Measurements from ENCODE around the gene MPHOSPH8. TPM values are rescaled to one million over a fixed set of nuclear protein-coding genes. Genes with fewer than 3 reads are reported as not detected.
"Not testable (repeated sequence)": the region's sequence is repeated elsewhere in the genome, so short reads cannot be mapped to it uniquely, and the experiment has no call there.

MPHOSPH8 gene
- total RNA-seq, 1 donor from 2014 or later = 11.5 TPM

DNA sequence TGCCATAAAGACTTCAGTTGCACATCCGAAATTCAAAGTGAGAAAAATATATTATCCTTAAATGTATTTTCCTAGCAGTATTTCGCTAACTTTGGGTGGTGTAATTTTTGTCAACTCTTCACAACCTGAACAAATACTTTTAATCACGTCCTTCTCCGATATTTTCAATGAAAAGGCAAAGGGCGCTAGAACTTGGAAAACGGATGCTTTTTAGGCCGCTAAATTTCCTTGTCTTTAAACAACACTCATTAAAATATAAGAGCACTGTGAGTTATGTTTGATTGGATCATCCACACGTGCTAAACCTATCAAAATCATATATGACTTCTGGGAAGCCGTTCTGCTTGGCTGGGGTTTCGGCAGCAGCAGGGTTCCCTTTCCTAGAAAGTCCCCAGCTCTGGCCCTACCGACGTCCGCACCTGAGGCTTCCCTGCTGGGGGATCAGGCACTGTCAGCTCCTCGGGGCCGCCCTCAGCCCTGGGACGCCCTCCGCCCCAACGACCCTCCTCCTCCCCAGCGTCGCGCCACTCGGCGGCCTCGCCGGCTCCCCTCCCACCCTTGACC lies 462 bp upstream of the MPHOSPH8 start:
- no peak for DNase-seq (ENCODE audit: low read depth in 2 of 2)

DNA sequence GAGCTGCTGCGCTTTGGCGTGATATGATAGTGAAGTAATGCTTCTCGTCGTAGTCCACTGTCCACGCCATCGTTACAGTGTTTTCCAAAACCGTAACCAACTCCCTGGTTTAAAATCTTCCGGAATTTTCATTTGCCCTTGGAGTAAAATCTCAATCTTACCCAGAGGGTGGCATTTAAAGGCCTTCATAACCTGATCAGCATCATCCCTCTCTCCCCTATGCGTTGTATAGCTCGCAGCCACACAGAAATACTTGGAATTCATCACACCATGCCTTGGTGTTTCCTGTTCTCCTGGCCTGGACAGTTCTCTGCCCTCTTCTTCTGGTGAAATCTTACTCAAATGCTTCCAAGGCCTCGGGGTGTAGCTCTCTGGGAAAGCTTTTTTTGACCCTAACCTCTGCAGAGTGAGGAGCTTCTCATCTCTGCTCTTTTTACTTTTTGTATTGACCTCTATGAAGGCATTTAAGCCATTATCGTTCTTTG lies 839 bp downstream of the MPHOSPH8 start:
- peak in 1 of 2 donors; percentile 36 for DNase-seq (ENCODE audit: low read depth in 2 of 2)

DNA sequence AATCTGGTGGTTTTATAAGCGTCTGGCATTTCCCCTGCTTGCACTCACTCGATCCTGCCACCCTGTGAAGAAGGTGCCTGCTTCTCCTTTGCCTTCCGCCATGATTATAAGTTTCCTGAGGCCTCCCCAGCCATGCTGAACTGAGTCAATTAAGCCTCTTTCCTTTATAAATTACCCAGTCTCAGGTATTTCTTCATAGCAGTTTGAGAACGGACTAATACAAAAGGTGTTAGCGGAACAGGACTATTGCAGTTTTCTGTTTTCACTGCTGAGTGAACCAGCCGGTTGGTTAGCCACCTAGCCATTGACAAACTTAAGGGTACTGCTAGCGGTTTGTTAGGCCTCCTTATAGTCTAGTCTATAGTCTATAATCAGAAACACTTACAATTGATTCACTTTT lies 2.5 kb downstream of the MPHOSPH8 start:
- not testable (repeated sequence) for DNase-seq (ENCODE audit: low read depth in 2 of 2)

DNA sequence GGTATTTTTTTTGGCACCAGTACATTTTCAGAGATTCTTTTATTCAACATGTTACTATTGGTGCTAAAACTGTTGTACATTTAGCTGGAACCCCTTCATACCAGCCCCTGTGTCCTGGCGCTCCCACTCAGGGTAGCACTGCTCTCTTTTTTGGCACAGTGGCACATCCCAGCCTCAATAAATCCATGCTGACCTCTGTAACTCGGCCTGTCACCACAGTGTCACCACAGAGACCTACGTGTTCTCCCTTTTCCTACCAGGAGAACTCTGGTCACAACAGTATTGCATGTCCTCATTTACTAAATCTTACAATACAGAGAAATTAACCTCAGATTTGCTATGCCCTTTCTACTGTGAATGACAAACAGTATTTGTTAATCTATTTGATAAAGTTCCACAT lies 10.2 kb downstream of the MPHOSPH8 start:
- no peak for DNase-seq (ENCODE audit: low read depth in 2 of 2)

DNA sequence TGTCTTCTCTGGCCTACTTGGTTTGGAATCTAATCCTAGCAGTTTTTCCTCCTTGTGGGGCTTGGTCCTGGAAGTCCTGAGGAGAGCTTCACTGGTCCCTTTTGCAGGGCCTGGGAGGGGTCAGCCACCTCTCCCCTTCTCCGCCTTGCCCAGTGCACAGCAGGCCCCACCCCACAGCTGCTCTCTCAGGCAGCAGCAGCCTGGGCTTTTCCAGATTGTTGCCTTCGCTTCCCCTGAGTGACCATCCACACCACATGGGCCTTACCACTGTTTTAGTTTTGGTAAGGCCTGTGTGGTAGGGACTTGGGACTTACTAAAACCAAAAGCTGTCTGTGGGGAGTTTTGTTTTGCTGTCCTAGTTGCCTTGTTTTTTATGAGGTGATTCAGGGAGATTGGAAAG lies 11.5 kb downstream of the MPHOSPH8 start:
- DNase-seq (ENCODE audit: low read depth in 2 of 2) = no peak

DNA sequence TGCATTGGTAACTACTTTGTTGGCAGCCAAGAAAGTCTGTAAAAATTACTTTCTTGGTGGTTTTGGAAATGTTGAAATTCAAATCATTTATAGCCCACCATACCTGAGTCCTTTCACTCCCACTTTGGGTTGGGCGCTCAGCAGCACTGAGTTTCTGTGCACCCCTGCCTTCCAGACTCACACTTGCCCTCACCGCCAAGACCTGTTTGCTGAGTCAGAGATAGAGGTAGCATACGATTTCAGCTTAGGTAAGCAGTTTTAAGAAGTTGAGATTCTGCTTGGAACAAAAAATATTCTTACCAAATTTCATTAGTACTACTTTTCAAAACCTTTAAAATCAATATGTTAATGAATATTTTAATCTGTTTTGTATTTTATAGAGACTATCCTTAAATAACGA lies 12.6 kb downstream of the MPHOSPH8 start:
- no peak for DNase-seq (ENCODE audit: low read depth in 2 of 2)

DNA sequence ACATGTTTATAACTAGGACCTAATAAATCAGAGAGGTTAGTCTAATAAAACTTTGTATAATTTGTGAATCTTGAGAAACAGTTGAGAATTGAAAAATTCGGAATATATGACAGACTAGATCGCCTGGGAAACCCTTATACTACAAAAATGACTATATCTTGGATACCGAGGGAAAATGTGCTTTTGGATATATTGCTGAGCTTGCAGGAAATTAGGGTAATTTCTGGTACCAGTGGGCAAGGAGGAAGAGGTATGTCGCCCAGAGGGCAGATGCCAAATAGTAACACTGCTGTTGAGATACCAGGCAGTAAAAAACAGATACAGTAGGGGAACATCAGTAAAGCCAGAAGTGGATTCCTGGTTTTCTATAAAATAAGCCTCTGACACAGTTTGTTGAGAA lies 17.3 kb downstream of the MPHOSPH8 start:
- DNase-seq (ENCODE audit: low read depth in 2 of 2) = no peak

DNA sequence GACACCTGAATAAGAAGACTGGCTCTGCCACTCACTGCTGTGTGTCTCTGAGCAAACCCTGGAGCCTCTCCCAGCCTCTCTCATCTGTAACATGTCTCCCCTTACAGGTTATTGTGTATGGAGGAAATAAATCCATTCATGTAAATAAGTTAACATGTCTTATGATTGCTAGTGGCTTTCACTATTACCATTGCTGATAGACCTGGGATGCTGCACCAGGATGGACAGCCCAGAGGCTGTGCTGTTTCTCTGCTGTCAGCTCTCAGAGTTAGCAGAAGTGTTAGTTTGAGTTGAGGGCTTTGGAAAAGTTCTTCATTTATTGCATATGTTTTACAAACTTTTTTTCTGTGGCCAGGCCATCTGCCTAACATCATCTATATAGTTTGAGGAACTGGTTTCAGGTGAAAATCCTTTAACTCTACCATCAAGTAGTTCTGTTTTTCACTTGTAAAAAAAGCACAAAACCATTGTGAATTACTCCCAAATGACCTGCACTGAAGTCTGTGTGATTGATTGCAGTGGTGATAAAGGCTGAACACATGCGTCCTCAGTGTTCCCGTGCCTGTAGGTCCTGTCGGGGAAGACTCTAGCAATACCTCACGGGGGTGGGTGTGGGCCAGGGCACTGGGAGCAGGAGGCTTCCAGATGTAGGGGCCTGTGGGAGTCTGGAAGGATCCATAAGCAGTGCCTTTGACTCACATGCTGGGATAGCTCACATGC lies 24.6 kb downstream of the MPHOSPH8 start:
- no peak for DNase-seq (ENCODE audit: low read depth in 2 of 2)

DNA sequence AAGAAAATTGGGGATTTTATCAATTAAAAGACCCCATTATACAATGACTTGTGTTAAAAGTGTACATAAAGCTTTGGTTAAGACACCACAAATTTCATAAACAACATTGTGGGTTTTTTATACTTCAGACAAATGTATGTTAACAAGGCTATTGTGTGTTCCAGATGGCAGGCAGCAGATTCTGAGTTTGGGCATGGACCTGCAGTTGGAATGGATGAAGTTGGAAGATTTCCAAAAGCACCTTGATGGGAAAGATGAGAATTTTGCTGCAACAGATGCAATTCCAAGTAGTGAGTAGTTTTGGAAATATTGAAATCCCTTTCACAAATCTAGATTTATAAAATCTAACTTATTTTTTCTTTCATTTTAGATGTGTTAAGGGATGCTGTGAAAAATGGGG lies 25.4 kb downstream of the MPHOSPH8 start:
- DNase-seq (ENCODE audit: low read depth in 2 of 2) = no peak

DNA sequence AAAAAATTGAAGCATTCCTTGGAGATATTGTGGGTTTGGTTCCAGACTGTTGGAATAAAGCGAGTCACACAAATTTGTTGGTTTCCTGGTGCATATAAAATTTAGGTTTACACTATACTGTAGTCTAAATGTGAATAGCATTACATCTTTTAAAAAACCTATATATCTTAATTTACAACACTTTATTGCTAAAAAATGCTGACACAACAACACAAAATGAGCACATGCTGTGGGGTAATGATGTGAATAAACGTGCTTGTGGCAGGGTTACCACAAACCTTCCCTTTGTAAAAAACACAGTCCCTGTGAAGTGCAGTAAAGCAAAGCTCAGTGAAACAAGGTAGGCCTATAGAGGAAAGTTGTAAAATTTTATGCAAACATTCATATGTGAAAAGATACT lies 27.7 kb downstream of the MPHOSPH8 start:
- DNase-seq (ENCODE audit: low read depth in 2 of 2) = no peak

DNA sequence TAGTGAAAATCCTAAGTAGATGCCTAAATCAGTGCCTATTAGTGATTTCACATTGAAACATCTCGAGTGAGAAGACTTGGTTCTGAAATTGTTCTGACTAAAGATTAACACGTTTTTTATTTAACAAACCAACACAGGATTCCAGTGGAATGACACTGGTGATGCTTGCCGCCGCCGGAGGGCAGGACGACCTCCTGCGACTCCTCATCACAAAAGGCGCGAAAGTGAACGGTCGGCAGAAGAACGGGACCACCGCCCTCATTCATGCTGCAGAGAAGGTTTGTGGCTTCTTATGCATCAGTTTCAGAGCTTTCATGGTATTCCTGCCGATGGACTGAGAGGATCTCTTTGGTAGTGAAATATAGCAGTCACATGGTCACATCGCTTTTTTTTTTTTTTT lies 28.1 kb downstream of the MPHOSPH8 start:
- no peak for DNase-seq (ENCODE audit: low read depth in 2 of 2)

DNA sequence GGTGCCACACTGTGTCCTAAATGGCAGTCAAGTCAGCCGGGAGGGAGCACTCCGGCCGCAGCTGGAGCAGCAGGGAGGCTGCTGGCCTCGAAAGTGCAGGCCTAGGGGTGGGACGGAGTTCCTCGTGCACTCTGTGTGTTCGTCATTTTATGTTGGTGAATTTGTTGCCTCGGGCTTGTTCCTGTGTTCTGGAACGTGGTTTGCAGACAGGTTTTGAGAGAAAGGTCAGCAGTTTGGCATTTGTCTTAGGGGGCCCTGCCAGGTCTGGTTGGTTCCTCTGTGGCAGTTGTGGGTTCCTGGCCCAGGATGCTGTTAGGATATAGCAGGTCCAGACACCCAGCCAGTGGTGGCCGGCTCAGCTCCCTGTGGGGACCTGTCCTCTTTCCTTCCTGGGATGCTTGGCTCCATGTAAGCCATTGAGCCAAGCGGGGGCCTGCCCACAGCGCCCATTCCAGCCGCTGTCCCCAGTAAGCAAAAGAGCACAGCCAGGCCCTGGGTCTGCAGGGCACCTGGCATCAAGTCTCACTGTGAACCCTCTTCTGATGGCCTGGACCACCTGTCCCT lies 30.0 kb downstream of the MPHOSPH8 start:
- DNase-seq (ENCODE audit: low read depth in 2 of 2) = no peak

DNA sequence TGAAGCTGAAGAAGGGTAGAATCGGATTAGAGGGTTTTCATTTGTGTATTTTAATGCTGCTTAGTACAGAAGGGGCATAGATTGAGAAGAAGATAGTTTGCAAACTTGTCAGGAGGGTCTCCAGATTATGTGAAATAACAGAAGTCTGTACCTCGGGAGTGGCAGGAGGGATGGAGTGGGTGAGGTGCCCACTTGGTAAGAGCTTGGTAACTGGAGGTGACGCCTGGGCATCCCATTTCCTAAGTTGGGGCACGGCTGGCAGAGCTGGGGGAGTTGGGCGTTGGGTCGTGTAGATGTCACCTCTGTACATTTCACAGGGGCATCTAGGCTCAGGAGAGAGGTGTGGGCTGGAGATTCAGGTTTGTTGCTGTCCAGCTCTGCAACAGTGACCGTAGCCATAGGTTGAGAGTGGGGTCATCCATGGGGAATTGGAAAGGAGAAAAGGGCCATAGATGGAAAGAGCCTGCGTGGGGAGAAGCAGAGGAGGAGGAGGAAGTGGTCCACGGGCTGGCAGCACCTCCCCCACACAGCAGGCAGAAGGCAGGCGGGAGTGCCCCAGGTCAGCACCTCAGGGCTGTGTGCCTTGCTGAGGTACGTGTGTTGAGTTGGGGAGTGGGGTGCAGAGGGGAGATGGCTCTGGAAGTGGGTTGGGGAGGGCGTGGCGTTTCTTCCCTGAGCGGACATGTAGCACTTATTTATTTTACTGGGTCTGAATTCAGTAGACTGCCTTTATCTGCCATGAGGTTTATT lies 31.2 kb downstream of the MPHOSPH8 start:
- no peak for DNase-seq (ENCODE audit: low read depth in 2 of 2)

DNA sequence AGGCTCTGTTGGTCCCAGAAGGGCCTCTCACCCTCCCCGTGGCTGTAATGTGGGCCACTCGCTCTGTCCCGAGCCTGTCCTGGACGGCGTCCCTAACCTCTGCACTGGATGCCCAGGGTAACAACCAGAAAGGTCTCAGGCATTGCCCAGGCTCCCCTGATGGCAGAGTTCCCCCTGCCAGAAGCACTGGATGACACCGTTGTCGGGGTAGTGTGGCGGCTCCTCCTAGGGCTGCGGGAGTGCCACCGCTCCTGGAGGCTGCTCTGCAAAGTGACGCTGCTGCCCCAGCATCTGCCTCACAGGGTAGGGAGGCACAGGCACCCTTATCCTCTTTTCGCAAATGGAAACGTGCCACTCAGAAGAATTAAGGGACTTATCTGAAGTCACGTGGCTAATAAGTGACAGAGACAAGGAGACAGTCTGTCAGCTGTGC lies 32.0 kb downstream of the MPHOSPH8 start:
- no peak for DNase-seq (ENCODE audit: low read depth in 2 of 2)

DNA sequence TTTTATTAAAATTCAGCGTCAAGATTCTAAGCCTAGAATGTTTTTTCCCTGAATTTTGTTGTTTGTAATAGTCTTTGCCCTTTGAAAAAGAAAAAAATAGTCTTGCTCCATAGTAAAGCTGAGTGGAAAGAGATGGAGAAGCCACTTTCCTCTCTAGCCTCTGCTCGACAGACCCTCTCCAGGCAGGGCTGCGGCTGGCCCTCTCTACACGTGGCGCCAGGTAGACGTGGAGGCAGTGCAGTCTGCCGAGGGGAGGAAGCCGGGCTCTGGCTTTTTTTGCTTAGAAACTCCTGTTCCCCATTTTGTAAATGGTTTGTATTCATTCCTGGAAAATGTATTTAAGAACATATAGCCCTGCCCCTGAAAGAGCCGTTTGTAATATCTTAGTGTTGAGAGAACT lies 35.3 kb downstream of the MPHOSPH8 start:
- no peak for DNase-seq (ENCODE audit: low read depth in 2 of 2)

DNA sequence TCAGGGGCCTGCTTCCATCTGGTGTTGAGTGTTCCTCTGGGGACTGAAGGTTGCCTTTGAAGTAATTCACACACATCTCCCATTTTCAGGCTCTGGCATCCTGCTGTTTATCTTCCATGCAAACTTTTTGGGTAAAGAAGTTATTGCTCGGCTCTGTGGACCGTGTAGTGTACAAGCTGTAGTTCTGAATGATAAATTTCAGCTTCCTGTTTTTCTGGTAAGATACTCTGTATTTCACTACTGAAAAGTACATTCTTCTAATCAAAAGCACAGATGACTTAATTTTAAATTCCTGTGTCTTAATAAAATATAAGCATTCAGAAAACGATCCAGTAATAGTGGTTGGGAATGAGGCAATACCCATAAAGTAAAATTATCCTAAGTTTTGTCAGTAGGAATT lies 36.7 kb downstream of the MPHOSPH8 start:
- no peak for DNase-seq (ENCODE audit: low read depth in 2 of 2)

DNA sequence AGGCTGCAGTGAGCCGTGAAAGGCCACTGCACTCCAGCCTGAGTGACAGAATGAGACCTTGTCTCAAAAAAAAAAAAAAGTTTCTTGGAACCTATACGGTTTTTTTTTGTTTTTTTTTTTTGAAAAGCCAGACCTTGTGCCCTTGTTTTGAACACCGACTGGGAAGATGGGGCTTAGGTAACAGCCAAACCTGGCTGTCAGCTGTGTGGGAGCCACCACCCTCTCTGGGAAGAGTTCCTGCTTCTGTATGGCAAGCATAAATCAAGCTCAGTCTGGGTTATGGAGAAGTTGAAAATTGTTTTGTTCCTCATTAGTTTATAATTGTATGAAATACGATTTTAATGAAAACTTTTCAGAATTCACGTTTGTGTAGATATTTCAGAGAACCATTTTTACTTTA lies 39.5 kb downstream of the MPHOSPH8 start:
- no peak for DNase-seq (ENCODE audit: low read depth in 2 of 2)

DNA sequence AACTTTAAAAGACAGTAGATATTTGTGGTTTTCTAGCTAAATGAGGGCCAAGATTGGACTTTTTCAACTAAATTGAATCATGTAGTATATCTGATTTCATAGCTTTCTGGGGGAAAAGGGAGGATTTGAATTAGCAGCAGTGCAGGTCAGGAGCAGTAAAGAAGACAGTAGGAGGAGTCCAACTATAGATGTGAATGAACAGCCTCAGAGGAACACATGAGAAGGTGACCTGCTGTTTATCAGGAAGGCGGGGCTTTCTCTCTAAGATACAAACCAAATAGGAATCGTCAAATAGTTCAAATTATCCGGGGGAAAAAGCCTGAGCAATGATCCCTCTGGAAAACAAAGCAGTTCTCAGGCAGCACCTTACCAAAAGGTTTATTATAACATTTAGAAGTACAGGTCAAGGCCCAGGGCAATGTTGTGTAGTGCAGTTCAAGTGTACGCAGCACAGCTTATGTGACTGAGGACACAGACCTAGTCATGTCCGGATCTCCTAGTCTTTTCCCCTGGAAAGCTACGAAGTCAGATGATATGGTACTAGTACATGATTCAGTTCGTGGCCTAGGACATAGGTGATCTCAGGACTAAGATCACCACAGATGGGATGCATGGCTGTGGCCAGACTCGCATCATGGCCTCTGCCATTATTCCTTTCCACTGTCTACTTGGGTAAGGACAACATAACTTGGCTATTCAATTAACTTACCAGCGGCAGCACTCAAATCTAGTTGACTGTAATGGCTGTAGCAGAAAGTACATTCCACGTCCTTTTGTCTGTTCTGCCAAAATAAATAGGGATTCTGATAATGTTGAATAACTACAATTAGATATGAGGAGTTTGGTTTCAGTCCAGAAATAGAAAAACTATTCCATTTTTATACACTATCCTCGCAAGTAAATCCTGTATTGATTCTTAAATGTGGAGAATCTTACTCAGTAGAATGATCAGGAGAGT lies 40.3 kb downstream of the MPHOSPH8 start:
- DNase-seq (ENCODE audit: low read depth in 2 of 2) = peak in 1 of 2 donors; percentile 54

DNA sequence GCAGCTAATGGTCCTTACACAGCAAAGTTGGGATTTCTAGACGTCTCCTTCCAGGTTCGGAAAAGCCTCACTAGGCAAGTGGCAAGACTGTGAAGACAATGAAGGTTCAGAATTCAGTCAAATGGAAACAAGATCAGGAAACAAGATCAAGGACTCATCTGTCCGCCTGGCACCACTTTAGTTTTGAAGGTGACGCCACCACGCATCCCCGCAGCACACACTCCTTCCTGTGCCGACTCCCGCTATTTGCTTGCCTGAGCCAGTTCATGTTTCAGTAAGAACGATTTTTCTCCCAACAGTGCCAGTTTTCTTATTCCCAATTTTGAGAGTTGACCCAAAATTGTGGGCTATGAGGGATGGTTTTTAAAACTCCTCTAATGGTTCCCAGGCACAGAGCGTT lies 41.4 kb downstream of the MPHOSPH8 start:
- peak; percentile 23 to 34 for DNase-seq (ENCODE audit: low read depth in 2 of 2)

DNA sequence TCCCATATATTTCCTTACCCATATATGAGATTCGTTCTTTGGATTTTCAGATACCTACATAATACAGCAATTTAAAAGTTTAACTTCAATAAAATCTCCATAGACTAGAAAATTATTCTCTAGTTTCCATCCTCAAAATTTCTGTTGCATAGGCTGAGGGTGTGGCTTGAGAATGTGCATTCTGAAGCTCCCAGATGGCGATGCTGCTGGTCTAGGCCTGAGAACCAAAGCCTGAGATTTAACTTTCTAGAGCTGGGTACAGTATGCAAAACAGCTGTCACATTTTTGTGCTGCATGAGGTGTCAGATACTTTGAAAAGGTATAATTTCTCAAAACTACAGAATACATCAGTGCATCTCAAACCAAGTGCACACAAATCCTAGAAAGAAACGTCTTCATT lies 42.7 kb downstream of the MPHOSPH8 start:
- DNase-seq (ENCODE audit: low read depth in 2 of 2) = no peak

DNA sequence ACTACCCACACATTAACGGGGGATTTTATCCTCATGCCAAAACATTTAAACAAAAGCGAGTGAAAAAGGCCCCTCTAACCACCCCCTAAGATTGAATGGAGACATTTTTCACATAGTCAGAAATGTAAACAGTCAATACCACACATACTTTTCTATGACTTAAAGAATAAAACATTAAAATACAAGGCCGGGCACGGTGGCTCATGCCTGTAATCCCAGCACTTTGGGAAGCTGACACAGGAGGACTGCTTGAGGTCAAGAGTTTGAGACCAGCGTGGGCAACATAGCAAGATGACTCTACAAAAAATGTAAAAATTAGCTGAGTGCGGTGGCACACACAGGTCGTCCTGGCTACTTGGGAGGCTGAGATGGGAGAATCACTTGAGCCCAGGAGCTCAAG lies 47.3 kb downstream of the MPHOSPH8 start:
- no peak for DNase-seq (ENCODE audit: low read depth in 2 of 2)

Data from lung microvascular endothelial cell (primary cell).